GM10847 (cell line): ENCODE results near the gene MYO5A.

Experiments
- POLR2A ChIP-seq: IDR thresholded peaks from 2 replicates; pipeline ENCODE4 v1.6.1; 2011; ENCODE audit not compliant: insufficient read length; ENCODE audit errors: extremely low read depth

Gene MYO5A

DNA sequence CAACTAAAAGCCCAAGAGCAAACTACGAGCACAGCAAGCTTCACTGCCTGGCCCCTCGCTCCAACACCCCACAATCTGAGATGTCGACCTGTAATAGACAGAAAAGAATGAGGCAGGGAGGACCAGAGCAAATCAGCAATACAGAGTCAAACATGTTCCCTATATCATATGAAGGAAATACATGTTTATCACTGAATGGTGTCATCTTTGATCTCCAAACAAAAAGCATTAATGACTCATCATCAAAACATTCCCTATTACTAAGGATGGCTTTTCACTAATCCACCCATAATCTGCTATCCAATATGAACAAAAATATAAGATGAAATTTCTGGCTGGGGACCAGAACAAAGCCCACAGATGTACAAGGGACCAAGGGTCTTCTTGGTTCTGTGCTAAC lies 34.7 kb downstream of the MYO5A start:
- TF ChIP-seq POLR2A: no peak

DNA sequence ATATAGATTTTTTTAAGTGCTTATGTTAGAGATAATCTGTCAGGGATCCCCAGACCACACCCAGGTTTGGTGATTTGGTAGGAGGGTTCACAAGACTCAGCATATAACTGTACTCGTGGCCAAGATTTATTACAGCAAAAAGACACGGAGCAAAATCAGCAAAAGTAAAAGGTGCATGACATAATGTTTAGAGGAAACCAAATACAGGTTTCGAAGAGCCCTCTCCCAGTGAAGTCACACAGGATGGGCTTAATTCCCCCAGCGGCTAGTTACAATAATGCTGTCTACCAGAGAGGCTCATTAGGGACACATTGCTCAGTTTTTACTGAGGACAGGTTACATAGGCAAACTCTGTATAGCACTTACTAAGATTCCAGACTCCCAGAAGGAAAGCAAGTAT lies 36.5 kb downstream of the MYO5A start:
- no peak for TF ChIP-seq POLR2A

GRCh38 chr15:52491472-52491871 lies 37.2 kb downstream of the MYO5A start:
- TF ChIP-seq POLR2A: no peak

DNA sequence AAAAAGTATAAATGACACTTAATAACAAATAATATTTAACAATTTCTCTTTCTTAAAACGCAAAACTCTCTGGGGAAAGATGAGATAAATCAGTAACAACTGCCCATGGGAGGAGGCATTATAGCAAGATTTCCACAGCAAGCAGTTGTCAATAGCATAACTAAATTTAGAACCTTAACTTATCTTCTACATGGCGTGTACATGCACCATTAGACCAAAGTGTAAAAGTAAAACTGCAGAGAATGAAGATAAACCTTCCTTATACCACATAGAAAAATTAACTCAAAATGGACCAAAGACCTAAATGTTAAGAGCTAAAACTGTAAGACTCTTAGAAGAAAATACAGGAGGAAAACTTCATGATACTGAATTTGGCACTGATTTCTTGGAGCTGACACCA lies 39.9 kb downstream of the MYO5A start:
- no peak for TF ChIP-seq POLR2A

DNA sequence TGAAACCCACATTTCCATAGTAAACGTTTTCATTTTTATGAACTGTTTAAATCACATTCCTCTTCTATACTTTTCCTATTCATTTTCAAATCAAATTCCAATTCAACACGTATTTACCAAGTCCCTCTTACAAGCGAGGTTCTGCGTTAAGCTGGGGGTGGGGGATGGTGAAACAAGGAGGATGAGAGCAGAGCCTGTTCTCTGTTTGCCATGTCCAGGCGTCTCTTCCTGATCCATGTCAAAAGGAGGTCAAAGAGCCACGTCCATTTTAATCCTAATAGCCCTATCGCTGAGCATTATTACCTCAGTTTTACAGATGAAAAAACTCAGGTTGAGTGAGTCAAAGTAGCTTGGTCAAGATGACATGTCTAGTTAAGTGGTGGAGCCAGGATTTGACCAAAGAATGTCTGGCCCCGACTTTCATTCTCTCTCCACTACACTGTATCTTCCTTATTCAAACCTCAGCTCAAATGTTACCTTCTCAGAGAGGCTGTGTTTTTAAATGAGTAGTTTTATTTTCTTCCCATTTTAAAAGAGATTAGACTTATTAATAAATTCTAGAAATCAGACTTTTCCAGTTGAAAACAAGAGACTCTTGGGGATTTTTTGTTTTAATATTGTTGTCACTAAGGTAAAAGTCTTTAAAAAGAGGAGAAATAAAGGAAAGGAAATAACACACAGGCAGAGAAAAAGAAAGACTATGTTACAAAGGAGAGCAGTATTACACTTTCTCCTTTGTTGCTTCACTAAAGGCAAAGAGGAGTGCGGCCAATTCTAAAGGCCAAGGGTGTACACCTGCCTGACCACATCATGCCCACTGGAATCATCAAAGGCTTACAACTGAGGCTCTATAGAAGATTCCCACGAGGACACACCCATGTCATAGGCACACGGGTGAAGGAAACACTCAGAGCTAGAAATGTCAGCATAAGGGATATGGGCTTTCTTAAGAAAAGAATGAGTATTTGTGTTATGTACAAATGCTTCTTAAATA lies 42.4 kb downstream of the MYO5A start:
- TF ChIP-seq POLR2A: no peak

- no peak for TF ChIP-seq POLR2A
Observed at GRCh38 chr15:52485290-52485689, 43.4 kb downstream of the MYO5A start.

DNA sequence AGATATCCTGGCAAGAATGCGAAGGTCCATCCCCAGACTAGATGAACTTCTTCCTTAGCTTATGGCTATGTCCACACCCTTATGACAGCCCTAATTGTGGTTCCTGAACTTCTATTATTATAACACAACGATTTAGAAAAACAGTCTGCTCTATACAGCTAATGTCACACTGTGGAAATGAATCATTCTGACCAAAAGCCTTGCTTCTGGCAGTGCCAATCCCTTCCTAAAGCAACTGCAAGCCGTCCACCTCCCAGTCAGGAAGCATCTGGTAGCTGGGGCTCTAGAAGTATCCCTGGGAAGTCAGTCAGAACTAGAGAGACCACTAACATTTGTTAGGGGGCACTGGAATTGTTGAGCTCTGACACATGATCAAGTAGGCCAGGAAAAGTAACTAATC lies 45.0 kb downstream of the MYO5A start:
- no peak for TF ChIP-seq POLR2A

DNA sequence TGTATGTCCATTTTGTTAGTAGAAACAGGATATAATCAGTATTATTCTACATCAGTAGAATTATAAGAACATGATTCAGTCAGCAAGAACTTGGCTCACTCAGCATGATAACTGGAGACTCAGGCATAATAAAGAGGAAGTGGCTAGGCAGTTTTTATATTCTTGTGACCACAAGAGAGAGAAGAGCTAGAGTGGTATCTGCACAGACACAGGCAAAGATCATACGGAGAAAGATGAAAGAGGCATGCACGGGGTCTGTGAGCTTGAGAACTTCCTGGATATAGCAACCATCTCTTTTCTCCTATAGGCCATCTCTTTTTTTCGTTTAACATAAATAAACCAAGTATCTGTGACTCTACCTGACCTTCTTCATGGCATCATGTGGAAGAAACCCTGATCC lies 46.8 kb downstream of the MYO5A start:
- no peak for TF ChIP-seq POLR2A

DNA sequence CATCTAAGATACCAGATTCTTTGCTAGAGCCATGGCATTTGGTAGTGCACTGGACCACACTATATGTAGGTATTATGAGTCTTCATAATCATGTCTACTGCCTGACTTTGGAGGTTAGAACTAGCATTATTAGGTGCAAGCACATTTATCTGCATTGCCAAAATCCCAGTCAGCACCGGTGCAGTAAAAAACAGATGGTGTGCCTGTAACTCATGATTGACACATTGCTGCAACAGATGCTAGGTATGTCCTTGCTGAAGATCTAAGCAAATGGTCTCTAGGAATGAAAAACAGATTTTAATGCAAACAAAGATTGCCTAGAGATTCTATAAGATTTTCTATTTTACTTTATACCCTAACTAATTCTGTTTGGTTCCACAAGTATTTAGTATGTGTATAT lies 47.7 kb downstream of the MYO5A start:
- TF ChIP-seq POLR2A: no peak

- no peak for TF ChIP-seq POLR2A
Observed at GRCh38 chr15:52466716-52467115, 62.0 kb downstream of the MYO5A start.

DNA sequence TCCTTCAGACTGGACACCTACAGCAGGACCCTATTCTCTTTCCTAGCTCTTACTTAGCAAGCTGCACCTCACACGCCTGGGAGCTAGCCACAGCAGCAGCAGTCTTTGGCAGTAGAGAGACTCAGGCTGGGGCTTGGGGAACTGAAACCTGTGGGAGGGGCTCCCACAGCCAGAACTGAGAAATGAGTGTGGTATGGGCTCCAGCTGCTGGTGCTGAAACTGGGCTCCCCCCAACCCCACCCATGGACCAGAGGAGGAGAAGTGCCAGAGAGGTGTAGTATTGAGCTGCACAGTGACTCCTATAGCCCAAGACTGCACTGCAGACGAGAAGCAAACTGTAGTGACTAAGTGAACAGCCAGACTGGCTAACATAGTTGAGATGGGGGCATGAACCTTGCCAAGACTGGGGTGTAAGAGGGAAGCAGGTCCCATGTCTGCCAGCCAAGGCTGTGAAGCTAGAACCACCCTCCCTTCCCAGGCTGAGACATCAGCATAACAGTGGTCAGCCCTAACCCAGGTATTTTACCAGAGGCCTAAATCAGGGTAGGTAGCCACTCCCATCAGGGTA lies 62.5 kb downstream of the MYO5A start:
- TF ChIP-seq POLR2A: no peak

GRCh38 chr15:52464478-52464877 lies 64.2 kb downstream of the MYO5A start:
- TF ChIP-seq POLR2A: no peak

DNA sequence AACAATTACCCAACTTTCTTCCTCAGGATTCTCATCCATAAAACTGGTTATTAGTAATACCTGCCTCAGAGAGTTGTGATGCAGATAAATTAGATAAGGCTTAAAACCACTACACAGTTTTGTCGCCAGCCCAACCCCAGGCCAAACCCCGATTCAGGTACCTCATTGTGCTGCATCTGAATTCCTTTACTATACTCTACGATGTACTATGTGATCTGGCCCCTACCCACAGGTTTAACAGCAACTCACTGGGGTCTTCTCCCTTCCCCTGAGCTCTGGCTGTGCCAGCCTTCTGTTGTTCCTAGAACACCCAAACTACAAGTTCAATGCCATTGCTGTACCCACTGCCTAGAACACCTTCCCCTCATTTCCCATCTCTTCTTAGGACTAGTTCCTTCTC lies 64.6 kb downstream of the MYO5A start:
- TF ChIP-seq POLR2A: no peak

DNA sequence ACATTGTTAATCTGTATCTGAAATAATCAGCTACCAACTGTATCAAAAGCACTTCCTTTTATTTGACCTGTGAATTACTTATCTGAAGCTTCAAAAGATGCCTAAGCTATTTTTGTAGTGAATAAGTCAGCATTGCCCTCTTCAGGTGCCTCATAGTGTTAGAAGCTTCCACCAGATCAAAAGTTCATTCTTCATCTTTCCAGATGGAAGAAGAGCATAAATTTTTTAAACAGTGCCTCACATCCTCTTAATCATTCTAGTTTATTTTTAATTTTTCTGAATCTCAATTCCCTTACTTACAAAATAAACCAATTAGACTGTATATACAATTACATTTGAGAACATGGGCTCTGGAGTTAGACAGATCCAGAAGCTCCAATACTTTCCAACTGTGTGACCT lies 65.0 kb downstream of the MYO5A start:
- TF ChIP-seq POLR2A: no peak

DNA sequence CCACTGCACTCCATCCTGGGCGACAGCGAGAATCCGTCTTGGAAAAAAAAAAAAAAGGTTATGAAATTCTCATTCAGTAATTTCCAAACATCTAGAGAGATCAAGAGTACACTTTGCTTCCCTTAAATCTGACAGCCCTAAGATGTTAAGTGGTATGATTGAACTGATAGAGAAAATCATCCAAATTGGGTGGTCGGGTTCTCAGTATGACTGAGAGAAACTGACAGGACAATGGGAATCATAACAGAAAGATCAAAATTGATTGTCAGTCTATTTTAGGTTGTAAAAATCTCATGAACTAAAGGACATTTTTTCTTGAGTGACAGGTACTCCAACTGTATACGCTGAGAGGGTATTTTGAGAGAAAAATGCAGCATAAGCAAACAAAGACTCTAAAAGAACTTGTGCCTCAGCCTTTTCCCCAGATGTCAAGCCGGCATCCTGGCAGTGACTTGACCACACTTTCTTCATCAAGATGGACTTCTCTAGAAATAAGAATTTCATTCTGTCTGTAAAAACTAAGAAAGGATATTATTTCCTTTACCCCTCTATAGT lies 65.8 kb downstream of the MYO5A start:
- TF ChIP-seq POLR2A: no peak
